ENCODE data around the gene MVB12B.

MVB12B gene

GRCh38 chr9:126457890-126458289 is 131.3 kb downstream of the MVB12B start:
- Mint-ChIP-seq H3K4me1 (peaks cover 10% of the 10 kb centered on the region), H3K27ac (no peak overlapping the region), H3K9me3 (no peaks in the 10 kb centered on the region), H3K4me3 (no peak overlapping the region), H3K36me3 (ENCODE audit: low read depth) (peaks cover 15% of the 10 kb centered on the region), H3K27me3 (ENCODE audit: low read depth) (no peaks in the 10 kb centered on the region)
- TF ChIP-seq CTCF (IDR thresholded peaks at IDR 0.05; ENCODE audit: unreplicated experiment in 3 of 3), result no peak

DNA sequence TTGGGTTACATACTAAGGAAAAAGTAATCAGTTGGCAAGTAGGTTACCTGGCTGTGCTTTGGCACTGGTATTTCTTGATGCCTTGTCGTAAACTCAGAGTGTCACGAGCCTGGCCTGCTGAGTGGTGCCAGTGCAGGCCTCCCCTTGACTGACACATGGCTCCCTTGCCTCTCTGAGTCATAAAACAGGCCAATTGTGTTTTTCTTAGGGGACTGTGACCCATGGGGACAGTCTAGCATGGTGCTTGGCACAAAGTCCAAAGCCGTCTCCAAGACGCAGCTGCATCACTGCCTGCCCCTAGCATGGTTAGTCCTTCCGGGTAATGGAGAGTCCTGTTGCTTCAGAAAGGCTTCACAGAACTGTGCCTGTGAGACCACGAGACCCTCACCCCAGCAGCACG is 132.5 kb downstream of the MVB12B start:
- no peaks in the 10 kb centered on the region for H3K27me3 Mint-ChIP-seq (ENCODE audit: low read depth)
- H3K36me3 Mint-ChIP-seq (ENCODE audit: low read depth), result peaks cover 18% of the 10 kb centered on the region
- no peak for TF ChIP-seq CTCF (IDR thresholded peaks at IDR 0.05; ENCODE audit: unreplicated experiment in 3 of 3)
- peaks cover 10% of the 10 kb centered on the region for H3K4me1 Mint-ChIP-seq
- H3K4me3 Mint-ChIP-seq, result no peak overlapping the region
- no peak overlapping the region for H3K27ac Mint-ChIP-seq
- H3K9me3 Mint-ChIP-seq, result no peaks in the 10 kb centered on the region

- Mint-ChIP-seq H3K4me1 (peaks cover 10% of the 10 kb centered on the region), H3K9me3 (no peaks in the 10 kb centered on the region), H3K36me3 (ENCODE audit: low read depth) (peaks cover 15% of the 10 kb centered on the region), H3K27ac (no peak overlapping the region), H3K27me3 (ENCODE audit: low read depth) (no peaks in the 10 kb centered on the region), H3K4me3 (no peak overlapping the region)
- no peak for TF ChIP-seq CTCF (IDR thresholded peaks at IDR 0.05; ENCODE audit: unreplicated experiment in 3 of 3)
Measured at GRCh38 chr9:126459546-126459945, 132.9 kb downstream of the MVB12B start.

- no peak for TF ChIP-seq CTCF (IDR thresholded peaks at IDR 0.05; ENCODE audit: unreplicated experiment in 3 of 3)
- peaks cover 10% of the 10 kb centered on the region for H3K4me1 Mint-ChIP-seq
- H3K27me3 Mint-ChIP-seq (ENCODE audit: low read depth), result peaks cover 3% of the 10 kb centered on the region
- H3K9me3 Mint-ChIP-seq, result no peaks in the 10 kb centered on the region
- H3K36me3 Mint-ChIP-seq (ENCODE audit: low read depth), result peaks cover 11% of the 10 kb centered on the region
- no peak overlapping the region for H3K27ac Mint-ChIP-seq
- H3K4me3 Mint-ChIP-seq, result no peak overlapping the region
Measured at GRCh38 chr9:126459965-126460843, 133.6 kb downstream of the MVB12B start.

DNA sequence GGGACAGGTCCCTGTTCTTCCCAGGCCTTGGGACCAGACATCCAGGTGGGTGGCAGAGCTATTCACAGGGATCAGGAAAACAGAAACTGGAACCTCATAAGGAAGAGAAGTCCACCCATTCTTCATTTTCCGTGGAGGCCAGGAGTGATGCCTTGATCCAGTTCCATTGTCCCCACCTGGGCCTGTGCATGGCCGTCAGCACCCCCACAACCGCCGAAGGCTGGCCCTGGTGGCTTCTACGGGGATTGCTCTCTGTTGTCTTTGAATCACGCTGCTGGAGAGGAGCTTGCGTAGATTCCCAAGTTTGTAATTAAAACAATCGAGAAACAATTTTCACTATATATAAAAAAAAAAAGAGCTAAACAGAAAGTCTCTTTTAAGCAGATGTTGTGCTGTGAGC is 134.4 kb downstream of the MVB12B start:
- TF ChIP-seq CTCF (IDR thresholded peaks at IDR 0.05; ENCODE audit: unreplicated experiment in 3 of 3), result no peak
- Mint-ChIP-seq H3K27ac (no peak overlapping the region), H3K4me1 (peaks cover 10% of the 10 kb centered on the region), H3K4me3 (no peak overlapping the region), H3K27me3 (ENCODE audit: low read depth) (peaks cover 3% of the 10 kb centered on the region), H3K9me3 (no peaks in the 10 kb centered on the region), H3K36me3 (ENCODE audit: low read depth) (peaks cover 10% of the 10 kb centered on the region)

GRCh38 chr9:126461608-126462007 is 135.0 kb downstream of the MVB12B start:
- Mint-ChIP-seq H3K36me3 (ENCODE audit: low read depth) (peaks cover 7% of the 10 kb centered on the region), H3K4me1 (peaks cover 7% of the 10 kb centered on the region), H3K4me3 (no peak overlapping the region), H3K9me3 (no peaks in the 10 kb centered on the region), H3K27me3 (ENCODE audit: low read depth) (peaks cover 3% of the 10 kb centered on the region), H3K27ac (no peak overlapping the region)
- TF ChIP-seq CTCF (IDR thresholded peaks at IDR 0.05; ENCODE audit: unreplicated experiment in 3 of 3), result no peak

All from nephron (organoid).